H1 (cell line): ENCODE measurements around the gene NPHP4. TPM values are rescaled to one million over a fixed set of nuclear protein-coding genes. Genes with fewer than 3 reads are reported as not detected.

Source experiments
- CTCF ChIA-PET: fragments of 300-600 bp; sonication (Branson Sonifier 250); formaldehyde crosslinking; loops from one replicate; lab custom pipeline; 2021; ENCODE audit not compliant: partially characterized antibody; lab: Charles Lee
- POLR2A ChIA-PET: fragments of 300-600 bp; sonication (Branson Sonifier 250); formaldehyde crosslinking; loops from one replicate; lab custom pipeline; 2021; ENCODE audit warnings: inconsistent platforms; ENCODE audit not compliant: partially characterized antibody; lab: Charles Lee
- DNase-seq, 2 experiments: peaks; one replicate each; pipeline versions ENCODE4 v3.0.0 to v3.0.0-alpha.2; 2010 to 2022; ENCODE audit warnings: low spot score in 2 of 2, low read depth in 1 of 2, mixed read lengths in 1 of 2
- FAIRE-seq: peaks from 2 replicates; lab custom pipeline; 2011; peaks lifted over from hg19 to GRCh38; lab: Jason Lieb, UNC
- H2AFZ ChIP-seq: 2 replicates; pipeline ENCODE4 v1.8.1; 2012; ENCODE audit warnings: low read length, inconsistent platforms
- H2AK5ac ChIP-seq: 2 replicates; pipeline ENCODE4 v1.6.1; 2013; ENCODE audit warnings: low read depth, low read length
- H2BK120ac ChIP-seq: replicated peaks from 2 replicates; pipeline ENCODE3; 2013; ENCODE audit warnings: low read depth, low read length, inconsistent platforms
- H2BK12ac ChIP-seq: 2 replicates; pipeline ENCODE4 v1.6.1; 2013; ENCODE audit warnings: low read depth, low read length
- H2BK15ac ChIP-seq: 2 replicates; pipeline ENCODE4 v1.6.1; 2013; ENCODE audit warnings: low read length
- H2BK20ac ChIP-seq: 2 replicates; pipeline ENCODE4 v1.6.1; 2013; ENCODE audit warnings: low read length
- H2BK5ac ChIP-seq: 2 replicates; pipeline ENCODE4 v1.6.1; 2013; ENCODE audit warnings: low read depth, low read length
- H3K14ac ChIP-seq: 2 replicates; pipeline ENCODE4 v1.6.1; 2013; ENCODE audit warnings: inconsistent platforms; ENCODE audit not compliant: insufficient read length
- H3K18ac ChIP-seq: 2 replicates; pipeline ENCODE4 v1.6.1; 2013; ENCODE audit warnings: low read length; ENCODE audit errors: extremely low read depth
- H3K23ac ChIP-seq: 2 replicates; pipeline ENCODE4 v1.6.1; 2013; ENCODE audit warnings: inconsistent platforms; ENCODE audit not compliant: insufficient read length
- H3K23me2 ChIP-seq: 2 replicates; pipeline ENCODE4 v1.6.1; 2013; ENCODE audit warnings: low read depth, low read length
- H3K27ac ChIP-seq: 2 replicates; pipeline ENCODE4 v1.6.1; 2011; ENCODE audit warnings: low read depth, low read length, inconsistent platforms
- H3K27me3 ChIP-seq, 4 experiments: replicated peaks in 1 of 4; 1 replicate in 1 of 4; 2 replicates in 3 of 4; pipeline versions ENCODE4 v1.6.1 to v1.8.1; 2011 to 2013; ENCODE audit warnings: low read length in 3 of 4, mild to moderate bottlenecking in 3 of 4, inconsistent platforms in 2 of 4, mixed read lengths in 2 of 4, moderate library complexity in 1 of 4; ENCODE audit not compliant: control insufficient read depth in 3 of 4, insufficient read depth in 3 of 4; ENCODE audit errors: extremely low read depth in 1 of 4
- H3K36me3 ChIP-seq, 4 experiments: 2 replicates each; pipeline versions ENCODE4 v1.6.1 to v1.8.1; 2011 to 2013; ENCODE audit warnings: mild to moderate bottlenecking in 4 of 4, low read length in 3 of 4, moderate library complexity in 2 of 4, control low read depth in 1 of 4, inconsistent platforms in 1 of 4; ENCODE audit not compliant: insufficient read depth in 4 of 4, control insufficient read depth in 2 of 4
- H3K4ac ChIP-seq: replicated peaks from 2 replicates; pipeline ENCODE3; 2013; ENCODE audit warnings: low read length, low read depth, mixed read lengths, inconsistent platforms; ENCODE audit not compliant: insufficient read length
- H3K4me1 ChIP-seq, 4 experiments: replicated peaks in 1 of 4; 1 replicate in 1 of 4; 2 replicates in 3 of 4; pipeline versions ENCODE4 v1.6.1 to v1.8.1; 2011 to 2013; ENCODE audit warnings: low read length in 3 of 4, inconsistent platforms in 2 of 4, mixed read lengths in 1 of 4; ENCODE audit not compliant: insufficient read depth in 4 of 4, control insufficient read depth in 3 of 4
- H3K4me2 ChIP-seq, 2 experiments: 2 replicates each; pipeline versions ENCODE4 v1.6.1 to v1.8.1; 2011 to 2013; ENCODE audit warnings: low read depth in 2 of 2, low read length in 2 of 2, control low read depth in 1 of 2, inconsistent platforms in 1 of 2, mild to moderate bottlenecking in 1 of 2; ENCODE audit not compliant: insufficient read depth in 1 of 2
- H3K4me3 ChIP-seq, 4 experiments: fragments of 200-600, 300-600 bp in 1 of 4; sonication (generic), shearing (Covaris generic), sonication (Bioruptor Twin) in 1 of 4; 2 replicates each; pipeline versions ENCODE4 v1.5.1 to v1.8.1; 2011 to 2016; ENCODE audit warnings: low read length in 4 of 4, low read depth in 3 of 4, control low read depth in 2 of 4, inconsistent platforms in 2 of 4, mild to moderate bottlenecking in 2 of 4, mixed read lengths in 1 of 4, moderate library complexity in 1 of 4; ENCODE audit not compliant: insufficient read depth in 2 of 4; ENCODE audit errors: extremely low read depth in 1 of 4
- H3K56ac ChIP-seq: replicated peaks from 2 replicates; pipeline ENCODE3; 2013; ENCODE audit warnings: low read depth, mild to moderate bottlenecking, mixed read lengths, low read length, inconsistent platforms; ENCODE audit not compliant: insufficient read length
- H3K79me1 ChIP-seq: 2 replicates; pipeline ENCODE4 v1.6.1; 2013; ENCODE audit warnings: low read depth, low read length, control low read depth
- H3K79me2 ChIP-seq, 2 experiments: 2 replicates each; pipeline versions ENCODE4 v1.6.1 to v1.8.1; 2012 to 2013; ENCODE audit warnings: low read length in 2 of 2, mild to moderate bottlenecking in 2 of 2, inconsistent platforms in 1 of 2; ENCODE audit not compliant: insufficient read depth in 2 of 2, control insufficient read depth in 1 of 2
- H3K9ac ChIP-seq, 4 experiments: replicated peaks in 1 of 4; 1 replicate in 1 of 4; 2 replicates in 3 of 4; pipeline versions ENCODE4 v1.6.1 to v1.8.1; 2011 to 2013; ENCODE audit warnings: low read depth in 3 of 4, low read length in 3 of 4, control low read depth in 2 of 4, mild to moderate bottlenecking in 2 of 4, moderate library complexity in 2 of 4, inconsistent platforms in 1 of 4; ENCODE audit errors: extremely low read depth in 1 of 4
- H3K9me3 ChIP-seq, 2 experiments: 2 replicates each; pipeline versions ENCODE4 v1.6.1 to v1.8.1; 2012 to 2013; ENCODE audit warnings: mild to moderate bottlenecking in 2 of 2, moderate library complexity in 2 of 2, control low read depth in 1 of 2, inconsistent platforms in 1 of 2, low read depth in 1 of 2, low read length in 1 of 2, mixed read lengths in 1 of 2; ENCODE audit not compliant: insufficient read depth in 2 of 2
- H4K20me1 ChIP-seq, 2 experiments: replicated peaks in 1 of 2; 2 replicates each; pipeline versions ENCODE3 to v1.8.1; 2011 to 2013; ENCODE audit warnings: inconsistent platforms in 2 of 2, low read length in 2 of 2, mild to moderate bottlenecking in 1 of 2; ENCODE audit not compliant: insufficient read depth in 2 of 2, control insufficient read depth in 1 of 2
- H4K5ac ChIP-seq: 2 replicates; pipeline ENCODE4 v1.6.1; 2013; ENCODE audit warnings: low read length, low read depth, mixed read lengths, inconsistent platforms; ENCODE audit not compliant: insufficient read length
- H4K8ac ChIP-seq: 2 replicates; pipeline ENCODE4 v1.8.0; 2013; ENCODE audit warnings: mild to moderate bottlenecking, moderate library complexity, low read length, inconsistent platforms; ENCODE audit not compliant: insufficient read depth; ENCODE audit errors: extremely low read depth
- H4K91ac ChIP-seq: replicated peaks from 2 replicates; pipeline ENCODE3; 2013; ENCODE audit warnings: low read length, mixed read lengths, inconsistent platforms; ENCODE audit not compliant: insufficient read length
- SRF ChIP-seq: IDR thresholded peaks from 2 replicates; pipeline ENCODE4 v1.6.1; 2011; ENCODE audit warnings: mild to moderate bottlenecking, low read depth, low read length, moderate library complexity
- WGBS, 2 experiments: shearing (Covaris generic) in 1 of 2; methylation state at CpG; one replicate each; pipeline versions ENCODE4 v1.1.6 to v1.1.7; 2013 to 2015; ENCODE audit warnings: low lambda C conversion rate in 2 of 2, mixed read lengths in 2 of 2, inconsistent platforms in 1 of 2, low coverage in 1 of 2, missing lambda C conversion rate in 1 of 2; ENCODE audit not compliant: insufficient replicate concordance in 2 of 2, insufficient coverage in 1 of 2, insufficient read length in 1 of 2; ENCODE audit errors: extremely low coverage in 1 of 2, missing lambda C conversion rate in 1 of 2; 5-methylcytosine and 5-hydroxymethylcytosine counted together
- polyA plus RNA-seq, 7 experiments: library from polyadenylated mRNA; depleted of rRNA in 3 of 7; stranded (reverse) in 5 of 7; unstranded in 2 of 7; fragments of >200 nt in 5 of 7; fragments of 200-250 nt in 2 of 7; gene quantifications; 1 replicate in 5 of 7; 2 replicates in 1 of 7; 4 replicates in 1 of 7; pipeline versions ENCODE4 v1.2.1 to v1.2.3, GENCODE V29; 2011 to 2013; ENCODE audit warnings: missing spikeins in 2 of 7, mixed read lengths in 2 of 7
- total RNA-seq: library from RNA; stranded (reverse); fragmentation: NEBNext Ultra II Directional; extraction: Animal tissue kit (Norgen Biotek cat#: 25700); gene quantifications from 2 replicates; pipeline ENCODE4 v1.2.1, GENCODE V29; 2021

NPHP4 gene
- total and polyA plus RNA-seq, 2 of the 8 experiments (the other 6 are each of a cell fraction or from before 2014, with no cell fraction given) = 5.8 to 14.0 TPM

DNA sequence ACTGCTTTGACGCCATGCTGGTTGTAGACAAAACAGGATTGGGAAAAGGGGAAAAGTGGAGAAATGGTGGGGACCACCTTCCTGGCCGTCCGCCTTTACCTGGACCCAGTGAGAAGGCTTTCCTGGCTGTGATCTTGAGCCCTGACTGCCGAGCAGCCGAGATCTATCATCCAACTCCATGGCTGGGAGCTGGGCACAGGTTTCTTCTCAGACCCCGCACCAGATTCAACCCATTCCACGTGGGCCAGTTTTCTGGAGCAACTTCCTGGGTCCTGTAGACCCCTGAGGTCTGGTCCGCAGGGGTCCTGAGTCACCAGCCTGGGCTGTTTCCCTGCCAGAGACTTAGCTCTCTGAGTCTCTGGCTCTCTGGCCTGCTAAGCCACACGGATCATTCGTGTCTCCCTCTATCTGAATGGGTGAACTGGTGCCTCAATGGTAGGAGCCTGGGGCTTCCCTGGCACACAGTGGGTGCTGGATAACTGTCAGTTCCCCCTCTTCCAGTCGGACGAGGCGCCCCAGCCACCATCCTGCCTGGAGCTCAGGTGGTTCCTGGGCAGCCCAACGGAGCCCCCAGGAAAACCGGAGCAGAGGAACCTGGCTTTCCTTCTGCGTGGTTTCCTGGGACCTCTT is 4.5 kb upstream of the NPHP4 start:
- no peak overlapping the region for H3K4me2 ChIP-seq
- H2AFZ ChIP-seq = no peak overlapping the region
- TF ChIP-seq SRF = no peak
- DNase-seq (no peak), FAIRE-seq (no peak)
- H3K9ac ChIP-seq = no peak overlapping the region
- no peak overlapping the region for H3K23ac ChIP-seq
- H3K79me1 ChIP-seq = no peaks in the 10 kb centered on the region; the same call in 1 of the 2 replicates
- no peak overlapping the region for H3K27ac ChIP-seq
- H3K56ac ChIP-seq = no peak overlapping the region
- H3K4me3 ChIP-seq = no peak overlapping the region
- peaks cover 11% of the 10 kb centered on the region; the same call in 1 of the 2 replicates for H3K23me2 ChIP-seq
- H3K18ac ChIP-seq = no peak overlapping the region
- no peak overlapping the region for H2BK5ac ChIP-seq
- no peak overlapping the region for H4K91ac ChIP-seq
- H3K9me3 ChIP-seq = no peaks in the 10 kb centered on the region
- H2BK15ac ChIP-seq = no peak overlapping the region
- ChIA-PET CTCF (interaction anchor here (1.1 to 1.3 kb wide), 2 partner anchors 20 to 37 kb away, joined by 3 to 6 read pairs; no protein-coding TSS in a partner anchor), POLR2A (no interaction called here)
- H3K4me1 ChIP-seq = peaks cover 0 to 12% (median 6%) of the 10 kb centered on the region in 4 experiments; a peak in 5 of 7 replicates
- no peaks in the 10 kb centered on the region for H3K79me2 ChIP-seq
- H3K4ac ChIP-seq = no peak overlapping the region
- WGBS, 2 experiments = 83% methylated on average over 12 of the region's 16 CpGs; no CpG with 5 or more reads in 1 of the 2 experiments
- no peak overlapping the region for H2BK120ac ChIP-seq
- no peak overlapping the region for H2BK12ac ChIP-seq
- H4K5ac ChIP-seq = no peak overlapping the region
- peaks cover 5 to 6% of the 10 kb centered on the region in 2 experiments for H4K20me1 ChIP-seq
- no peak overlapping the region for H2BK20ac ChIP-seq
- H3K36me3 ChIP-seq = no peaks in the 10 kb centered on the region
- no peak overlapping the region for H2AK5ac ChIP-seq
- no peak overlapping the region for H3K14ac ChIP-seq
- H3K27me3 ChIP-seq = peaks cover 0 to 26% (median 15%) of the 10 kb centered on the region in 4 experiments; a peak in 5 of 7 replicates
- H4K8ac ChIP-seq = no peak overlapping the region
